GM21723 (cell line): ENCODE results near the gene ZBED2.
A peak's percentile ranks its signal among the peaks of the same experiment; 100 is the strongest.

ENCODE experiments used
- ATAC-seq: cut with Tn5 transposase; IDR thresholded peaks from one replicate; pipeline ENCODE4 v1.9.1; 2021; ENCODE audit warnings: mild to moderate bottlenecking, moderate library complexity; ENCODE audit not compliant: unreplicated experiment

The ZBED2 gene

DNA sequence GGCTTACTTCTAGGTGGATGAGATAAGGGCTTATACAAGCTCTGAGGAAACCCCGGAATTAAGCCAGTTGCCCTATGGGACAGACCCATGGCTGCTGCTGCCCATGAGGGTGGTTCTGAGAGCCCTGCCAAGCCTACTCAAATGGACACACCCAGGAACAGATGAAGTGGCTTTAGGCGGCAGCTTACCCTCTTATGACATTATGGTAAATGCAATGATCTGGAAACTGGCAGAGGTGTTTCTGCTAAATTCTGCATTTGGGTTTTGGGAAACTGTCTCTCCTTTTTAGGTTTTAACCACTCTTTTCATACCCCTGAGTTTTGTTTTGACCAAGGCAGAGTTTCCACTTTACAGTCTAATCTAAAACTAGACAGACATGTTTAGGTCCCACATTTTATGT, 9.0 kb upstream of the ZBED2 start:
- peak; percentile 25 for ATAC-seq

DNA sequence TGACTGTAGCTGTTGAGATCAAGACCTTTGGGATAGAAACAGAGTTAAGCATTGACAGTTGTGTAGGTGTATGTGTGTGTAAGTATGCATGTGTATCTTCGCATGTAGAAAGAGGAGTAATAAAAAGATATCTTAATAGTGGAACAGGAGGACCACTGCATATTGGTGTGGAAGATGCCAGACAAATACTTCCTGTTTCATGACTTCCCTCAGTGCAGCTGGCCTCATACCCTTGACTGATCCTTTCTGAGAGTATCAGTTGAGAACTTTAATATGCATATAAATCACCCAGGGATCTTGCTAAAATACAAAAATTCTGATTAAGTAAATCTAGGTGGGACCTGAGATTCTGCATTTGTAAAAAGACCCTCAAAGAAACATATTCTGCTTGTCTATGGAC, 8.5 kb upstream of the ZBED2 start:
- peak; percentile 50 for ATAC-seq

DNA sequence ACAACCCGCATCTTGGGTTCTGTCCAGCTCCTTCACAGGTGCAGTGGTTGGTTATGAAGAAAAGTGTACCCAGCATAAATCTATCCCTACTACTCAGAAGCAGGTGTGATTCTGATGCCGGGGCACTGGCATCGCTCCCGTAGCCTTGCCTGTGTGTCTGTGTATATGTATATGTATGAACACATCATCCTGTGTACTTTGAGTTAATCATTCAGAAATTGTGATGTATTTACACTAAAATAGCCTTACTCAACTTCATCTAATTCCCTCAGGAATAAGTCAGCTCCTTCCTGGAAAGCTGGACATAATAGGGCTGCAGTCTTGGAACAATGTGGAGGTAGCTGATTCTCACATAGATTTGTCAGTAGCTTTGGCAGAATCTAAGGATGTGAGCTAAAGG, 6.7 kb upstream of the ZBED2 start:
- ATAC-seq, result no peak

DNA sequence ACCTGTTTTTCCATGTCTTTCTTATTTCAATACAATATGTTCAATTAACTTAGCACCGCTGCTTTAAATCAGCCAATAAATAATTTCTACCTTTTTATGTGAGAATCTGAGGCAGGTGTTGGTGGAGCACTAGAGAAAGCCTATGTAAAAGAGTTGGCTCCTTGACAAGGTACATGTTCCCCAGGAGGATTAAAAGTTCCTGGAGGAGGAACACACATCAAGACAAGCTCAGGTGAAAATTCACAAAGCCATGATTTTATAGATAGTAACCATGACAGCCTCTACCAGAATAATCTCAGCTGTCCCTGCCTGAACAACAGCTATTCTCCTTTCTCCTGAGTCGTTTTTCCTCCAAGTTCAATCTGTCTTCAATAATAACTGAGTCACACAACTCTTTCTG, 3.4 kb upstream of the ZBED2 start:
- ATAC-seq, result no peak

DNA sequence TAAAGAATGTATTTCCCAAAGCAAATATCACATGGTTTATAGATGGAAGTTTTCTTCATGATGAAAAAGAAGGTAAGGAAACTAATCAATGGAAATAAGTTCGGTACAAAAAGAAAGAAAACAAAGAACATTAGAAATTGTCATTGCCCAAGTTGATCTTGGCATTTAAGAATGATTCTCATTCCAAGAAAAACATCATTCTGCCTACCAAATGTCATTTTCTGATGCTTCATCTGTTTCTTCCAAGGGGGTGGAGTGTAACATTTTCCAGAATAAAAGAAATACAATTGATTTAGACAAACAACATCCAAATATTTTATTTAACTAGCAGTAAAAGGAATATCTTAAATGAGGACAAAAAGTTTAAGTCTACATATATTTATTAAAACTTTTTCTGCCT, 3.0 kb upstream of the ZBED2 start:
- no peak for ATAC-seq

DNA sequence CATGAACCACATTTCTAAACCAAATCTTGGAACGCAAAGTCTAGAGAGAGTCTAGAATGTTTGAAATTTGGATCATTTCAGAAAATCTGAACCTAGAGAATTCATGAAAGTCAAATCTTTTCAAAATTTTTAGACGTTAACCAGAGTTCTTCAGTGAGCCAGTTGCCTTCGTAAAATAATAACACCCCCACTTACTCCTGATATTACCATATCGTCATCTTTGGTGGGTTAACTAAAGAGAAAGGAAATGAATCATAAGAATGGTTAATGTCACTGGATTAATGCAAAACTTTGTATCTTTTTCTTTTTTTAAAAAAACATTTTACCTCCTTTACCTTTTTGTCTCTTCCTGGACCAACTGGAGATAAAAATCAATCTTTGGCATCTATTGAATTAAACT, 1.2 kb upstream of the ZBED2 start:
- ATAC-seq, result no peak

DNA sequence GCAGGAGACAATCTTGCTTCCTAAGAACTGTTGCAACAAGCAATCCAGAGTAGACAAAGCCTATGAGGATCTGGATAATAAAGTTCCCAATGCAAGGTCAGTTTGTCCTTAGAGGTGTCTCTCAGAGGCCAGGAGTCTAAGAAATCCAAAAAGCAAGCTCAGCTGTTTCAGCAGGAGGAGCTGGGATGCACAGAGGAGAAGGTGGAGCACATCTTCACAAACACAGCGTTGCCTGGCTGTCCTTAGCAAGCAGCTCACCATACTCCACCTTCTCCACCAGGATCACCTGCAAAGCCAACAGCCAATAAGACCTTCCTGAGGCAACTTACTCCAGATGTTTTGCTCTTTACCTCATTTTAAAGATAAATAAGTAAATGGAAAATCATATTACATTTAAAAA, 365 bp downstream of the ZBED2 start:
- no peak for ATAC-seq

DNA sequence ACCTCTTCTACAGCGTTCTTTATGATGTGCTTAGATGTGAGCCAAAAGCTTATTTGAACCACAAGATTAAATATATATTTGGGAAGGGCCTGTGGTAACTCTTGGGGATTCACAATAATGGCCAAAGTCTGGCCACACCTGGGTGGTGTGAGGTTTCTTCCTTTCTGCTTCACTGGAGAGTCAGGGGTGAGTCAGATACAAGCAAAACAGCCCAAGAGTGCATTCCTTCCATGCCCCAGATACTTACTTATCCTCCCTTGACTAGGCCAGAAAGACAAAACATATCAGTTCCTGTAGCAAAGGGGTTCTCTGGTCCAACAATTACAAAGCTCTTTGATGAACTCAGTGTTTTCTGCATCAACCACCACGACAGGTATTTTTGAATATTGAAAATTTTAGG, 941 bp downstream of the ZBED2 start:
- ATAC-seq, result peak; percentile 62

DNA sequence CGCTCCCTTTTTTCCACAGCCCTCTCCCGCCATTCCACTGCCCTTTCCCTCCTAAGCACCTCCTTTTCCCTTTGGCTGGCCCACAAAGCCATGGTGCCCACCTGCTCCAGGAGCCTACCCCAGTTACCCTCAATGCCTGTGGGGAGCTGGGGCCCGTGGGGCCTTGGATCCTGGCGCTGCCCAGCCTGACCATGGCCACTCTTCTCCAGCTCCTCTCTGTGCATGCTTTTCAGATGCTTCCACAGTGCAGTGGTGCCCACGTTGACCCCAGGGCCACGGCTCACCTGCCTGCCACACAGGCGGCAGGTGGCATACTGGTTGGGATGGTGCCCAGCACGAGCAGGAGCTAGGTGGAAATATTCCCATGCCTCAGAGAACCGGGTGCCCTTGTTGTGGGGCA, 1.5 kb downstream of the ZBED2 start:
- no peak for ATAC-seq

DNA sequence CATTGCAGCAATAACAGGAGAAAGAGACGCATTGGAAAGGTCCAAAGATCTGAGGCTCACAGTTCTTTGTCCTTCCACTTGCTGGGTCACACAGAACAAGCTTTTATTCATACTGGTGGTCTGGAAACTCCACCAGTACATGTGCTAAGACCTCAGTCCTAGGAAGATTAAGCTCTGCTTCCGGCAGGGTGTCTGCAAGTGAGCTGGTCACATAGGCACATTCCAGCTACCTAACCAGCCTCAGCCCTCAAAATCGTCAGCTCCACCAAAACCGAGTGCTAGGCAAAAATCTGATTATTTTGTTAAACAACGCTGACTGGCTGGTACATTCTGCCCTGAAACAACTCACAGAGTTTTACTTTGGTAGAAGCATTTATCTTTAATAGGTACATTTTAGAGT, 2.2 kb downstream of the ZBED2 start:
- ATAC-seq, result no peak

DNA sequence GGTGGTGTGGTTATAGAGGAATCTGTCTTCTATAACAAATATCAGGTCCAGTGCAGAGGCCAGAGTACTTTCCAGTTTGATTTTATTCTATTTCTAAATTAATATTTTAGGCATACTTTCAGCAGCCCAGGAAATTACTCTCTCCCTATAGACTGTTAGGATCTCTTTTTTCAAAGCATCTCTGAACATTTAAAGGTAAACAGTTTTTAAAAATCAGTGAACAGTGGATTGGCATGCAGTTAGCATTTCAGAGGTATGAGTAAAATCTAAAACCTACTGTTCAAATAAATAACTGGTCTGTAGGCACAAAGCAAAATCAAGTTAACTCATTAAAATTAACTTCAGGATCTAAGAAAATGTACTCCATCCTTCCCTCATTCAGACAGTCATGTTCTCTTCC, 3.0 kb downstream of the ZBED2 start:
- no peak for ATAC-seq

DNA sequence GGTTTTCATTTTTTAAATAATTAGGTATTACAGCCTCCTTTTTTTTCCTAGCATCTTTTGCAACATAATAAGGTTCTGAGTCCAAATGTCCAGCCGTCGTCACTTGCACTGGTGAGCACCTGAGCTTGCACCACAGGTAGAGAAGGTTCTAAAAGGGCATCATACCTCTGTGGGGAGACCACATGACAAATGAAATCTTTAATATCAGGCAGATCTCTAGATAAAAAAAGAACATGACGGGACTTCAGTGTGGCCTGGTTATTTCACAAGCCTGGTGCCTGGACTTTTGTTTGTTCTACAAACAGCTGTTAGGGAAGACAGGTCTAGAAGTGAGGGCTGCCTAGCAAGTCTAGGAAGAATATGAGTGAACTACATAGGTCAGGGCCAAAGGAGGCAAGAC, 3.6 kb downstream of the ZBED2 start:
- ATAC-seq, result no peak

DNA sequence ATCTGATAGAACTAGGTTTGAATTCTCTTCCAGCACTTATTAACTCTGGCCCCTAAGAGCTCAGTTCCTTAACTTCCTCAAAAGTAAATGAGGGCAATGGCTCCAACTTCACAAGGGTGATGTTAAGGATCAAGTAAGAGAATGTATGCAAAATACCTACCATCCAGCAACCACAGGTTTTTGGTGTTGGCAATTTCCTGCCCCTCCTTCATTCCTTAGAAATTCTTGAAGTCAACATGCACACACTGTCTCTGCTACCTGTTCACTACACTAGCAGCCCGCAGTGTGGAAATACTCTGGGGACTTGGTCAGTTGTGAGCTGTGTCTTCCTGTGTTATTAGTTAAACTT, 5.0 kb downstream of the ZBED2 start:
- no peak for ATAC-seq

DNA sequence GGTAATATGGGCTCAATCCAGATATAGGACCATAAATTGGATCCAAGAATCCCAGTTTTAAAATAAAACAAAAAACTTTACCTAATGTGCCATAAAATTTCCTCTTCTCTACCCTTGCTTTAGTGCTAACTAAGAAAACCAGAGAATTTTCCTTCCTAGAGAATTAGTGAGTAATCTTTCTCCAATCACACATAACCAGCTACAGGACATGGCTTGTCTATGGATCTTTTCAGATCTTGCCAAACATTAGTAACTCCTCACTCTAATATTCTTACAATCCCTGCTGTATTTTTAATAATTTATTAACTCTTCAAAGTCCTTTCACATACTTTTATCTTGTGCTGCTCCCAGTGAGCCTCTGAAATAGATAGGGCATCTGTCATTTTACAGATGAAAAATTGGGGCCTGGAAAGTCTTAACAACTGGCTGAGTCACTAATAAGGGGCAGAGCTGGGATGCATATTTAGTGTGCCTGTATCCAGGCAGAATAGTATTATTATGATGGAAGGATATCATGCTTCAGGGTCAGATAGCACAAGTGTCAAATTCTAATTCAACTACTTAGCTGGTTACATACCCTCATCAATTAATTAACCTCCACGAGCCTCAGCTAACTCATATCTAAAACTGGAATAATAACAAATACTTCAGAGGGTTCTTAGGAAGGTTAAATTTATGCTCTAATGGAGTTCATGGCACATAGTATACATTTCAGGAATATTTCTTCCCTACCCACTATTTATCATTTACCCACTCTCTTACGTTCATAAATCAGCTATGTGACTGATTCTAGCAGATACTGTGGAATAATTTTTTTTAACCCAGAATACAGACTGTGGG, 5.6 kb downstream of the ZBED2 start:
- ATAC-seq, result no peak

DNA sequence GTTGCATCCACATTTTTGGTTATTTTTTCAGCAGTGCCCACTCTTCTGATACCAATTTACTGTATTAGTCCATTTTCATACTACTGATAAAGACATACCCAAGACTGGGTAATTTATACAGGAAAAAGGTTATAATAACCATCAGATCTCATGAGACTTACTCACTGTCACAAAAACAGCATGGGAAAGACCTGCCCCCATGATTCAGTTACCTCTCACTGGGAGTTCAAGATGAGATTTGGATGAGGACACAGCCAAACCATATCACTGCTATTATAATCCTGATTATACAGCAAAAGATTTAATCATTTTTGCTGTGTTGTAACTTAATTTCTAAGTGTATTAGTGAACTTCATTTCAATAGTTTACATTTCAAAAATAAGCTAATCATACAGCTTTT, 6.6 kb downstream of the ZBED2 start:
- no peak for ATAC-seq

DNA sequence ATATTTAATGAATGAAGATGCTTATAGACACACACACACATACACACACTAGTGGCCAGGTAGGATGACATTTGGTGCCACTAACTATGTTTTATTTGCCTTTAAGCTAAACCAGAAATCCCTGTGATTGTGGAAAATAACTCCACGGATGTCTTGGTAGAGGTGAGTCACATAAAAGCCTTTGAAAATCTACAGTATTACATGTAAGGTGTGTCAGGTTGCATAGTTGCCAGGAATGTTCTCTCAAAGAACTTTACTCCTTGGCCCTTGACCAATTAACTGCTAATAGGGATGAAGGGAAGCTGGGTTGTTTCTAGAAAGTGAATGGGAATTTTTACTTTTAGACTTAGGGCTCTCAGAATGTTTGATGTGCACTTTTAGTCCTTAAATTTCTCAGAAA, 9.9 kb downstream of the ZBED2 start:
- ATAC-seq, result no peak

DNA sequence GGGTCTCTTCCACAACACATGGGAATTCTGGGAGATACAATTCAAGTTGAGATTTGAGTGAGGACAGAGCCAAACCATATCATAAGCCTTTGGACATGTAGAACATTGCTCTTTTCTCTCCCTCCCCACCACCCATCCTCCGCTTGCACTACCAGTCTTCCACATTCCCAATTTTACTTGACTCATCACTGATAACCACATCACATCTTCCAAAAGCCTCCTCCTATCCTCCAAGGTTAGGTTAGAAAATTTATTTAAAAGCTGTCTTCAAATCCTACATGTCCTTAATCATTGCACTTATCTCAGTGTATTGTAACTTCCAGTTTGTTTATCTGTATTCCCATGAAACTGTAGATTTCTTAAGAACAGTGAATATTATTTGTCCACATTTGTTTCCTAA, 10.4 kb downstream of the ZBED2 start:
- ATAC-seq, result no peak

DNA sequence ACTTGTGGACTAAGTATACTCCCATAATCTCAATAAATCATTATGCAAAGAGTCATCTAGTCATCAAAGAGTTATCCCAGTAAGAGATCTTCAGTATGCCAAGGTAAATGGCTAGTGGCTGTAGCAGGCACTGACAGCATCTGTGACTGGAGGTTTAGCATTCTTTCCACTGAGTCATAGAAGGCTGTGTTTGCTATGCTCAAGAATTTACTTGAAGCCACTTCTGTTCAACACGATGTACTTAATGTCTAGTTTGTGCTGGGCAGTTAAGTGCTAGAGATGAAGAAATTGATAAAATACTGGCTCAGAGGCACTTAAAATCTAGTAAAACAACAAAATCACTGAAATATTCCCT, 13.0 kb downstream of the ZBED2 start:
- no peak for ATAC-seq

DNA sequence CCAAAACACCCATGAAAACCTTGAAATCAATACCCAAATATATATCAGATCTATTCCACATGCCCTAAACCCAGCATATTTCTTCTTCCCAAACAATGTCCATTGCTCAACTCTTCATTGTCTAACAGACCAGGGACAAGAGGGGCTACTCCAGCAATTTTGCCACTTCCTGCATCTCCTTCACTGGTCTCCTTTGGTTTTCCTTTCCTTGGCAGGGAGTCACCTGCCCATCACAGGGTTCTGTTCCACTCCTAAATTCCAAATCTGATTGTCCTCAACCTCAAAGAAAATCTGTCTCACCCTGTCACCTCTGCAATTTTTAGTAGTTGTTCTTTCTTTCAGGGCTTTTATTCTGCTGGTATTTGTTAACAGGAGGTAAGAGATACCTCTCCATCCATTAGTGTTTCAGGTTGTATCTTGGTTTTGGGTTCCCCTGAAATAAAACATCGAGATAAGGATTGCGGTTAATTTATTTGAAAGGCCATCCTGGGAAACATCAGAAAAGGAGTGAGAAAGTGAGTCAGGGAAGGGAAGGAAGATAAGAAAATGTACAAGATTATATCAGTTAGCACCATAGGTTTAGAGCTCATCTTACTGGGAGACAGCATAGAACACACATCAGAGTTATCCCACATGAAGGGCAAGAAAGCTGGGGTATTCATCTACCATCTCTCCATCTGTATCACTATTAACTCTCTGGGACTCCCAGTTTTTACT, 13.6 kb downstream of the ZBED2 start:
- no peak for ATAC-seq

DNA sequence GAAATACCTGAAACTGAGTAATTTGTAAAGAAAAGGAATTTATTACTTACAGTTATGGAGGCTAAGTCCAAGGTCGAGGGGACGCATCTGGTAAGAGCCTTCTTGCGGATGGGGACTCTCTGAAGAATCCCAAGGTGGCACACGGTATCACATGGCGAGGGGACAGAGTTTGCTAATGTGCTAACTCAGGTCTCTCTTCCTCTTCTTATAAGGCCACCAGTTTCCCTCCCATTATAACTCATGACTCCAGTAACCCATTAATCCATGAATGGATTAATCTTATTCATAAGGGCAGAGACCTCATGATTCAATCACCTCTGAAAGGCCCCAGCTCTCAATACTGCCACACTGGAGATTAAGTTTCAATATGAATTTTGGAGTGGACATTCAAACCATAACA, 15.7 kb downstream of the ZBED2 start:
- ATAC-seq, result no peak

DNA sequence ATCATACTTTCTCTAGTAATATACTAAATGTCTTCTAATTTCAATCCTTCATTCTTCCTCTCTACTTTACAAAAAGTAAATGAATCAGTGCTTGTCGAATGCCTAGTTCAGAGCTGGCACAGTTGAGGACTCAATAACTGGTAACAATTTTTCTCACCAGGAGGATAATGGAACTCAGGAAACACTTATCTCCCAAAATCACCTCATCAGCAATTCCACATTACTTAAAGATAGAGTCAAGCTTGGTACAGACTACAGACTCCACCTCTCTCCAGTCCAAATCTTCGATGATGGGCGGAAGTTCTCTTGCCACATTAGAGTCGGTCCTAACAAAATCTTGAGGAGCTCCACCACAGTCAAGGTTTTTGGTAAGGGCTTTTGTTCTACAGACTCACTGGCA, 16.3 kb downstream of the ZBED2 start:
- no peak for ATAC-seq

DNA sequence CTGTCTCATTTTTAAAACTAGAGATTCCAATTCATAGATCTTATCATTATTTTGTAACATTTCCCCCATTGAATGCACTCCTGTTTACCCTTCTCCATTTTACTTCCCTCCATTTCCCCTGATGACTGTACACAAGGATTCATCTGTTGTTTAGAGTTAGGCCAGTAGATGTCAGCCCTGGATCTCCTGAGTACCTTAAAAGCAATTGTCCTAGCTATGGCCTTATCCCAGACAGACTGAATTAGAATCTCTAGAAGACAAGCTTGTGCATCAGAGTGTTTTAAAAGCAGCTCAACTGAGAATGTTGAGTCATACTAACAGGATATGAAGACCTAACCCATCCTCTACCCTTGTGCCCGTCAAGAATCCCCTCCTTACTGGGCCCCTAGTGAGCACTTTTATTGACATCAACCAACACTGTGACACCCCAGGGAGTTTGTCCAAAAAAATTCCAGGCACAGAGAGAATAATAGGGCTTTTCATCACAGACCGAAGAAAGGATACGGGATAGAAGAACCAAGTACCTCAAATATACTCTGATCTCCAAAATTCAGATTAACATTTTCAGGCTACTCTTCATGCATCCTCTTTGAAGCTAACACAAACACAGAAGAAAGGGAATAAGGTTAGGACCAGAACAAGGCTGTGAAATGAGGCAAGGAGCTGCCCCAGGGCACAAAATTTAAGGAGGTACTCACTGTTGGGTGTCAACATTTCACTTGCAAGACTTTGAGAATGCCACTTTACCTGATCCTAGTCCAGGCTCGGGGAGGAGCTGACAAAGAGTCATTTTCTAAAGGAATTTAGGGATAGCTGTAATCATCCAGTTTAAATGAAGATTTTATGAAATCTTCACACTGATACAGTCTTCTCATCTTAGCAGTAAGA, 17.1 kb downstream of the ZBED2 start:
- peak; percentile 90 for ATAC-seq
